GM19463 (cell line): ENCODE data around the gene WDR20.

Source experiments
- ATAC-seq: cut with Tn5 transposase; IDR thresholded peaks from one replicate; pipeline ENCODE4 v1.9.1; 2021; ENCODE audit warnings: mild to moderate bottlenecking, moderate library complexity; ENCODE audit not compliant: unreplicated experiment

WDR20 gene

GRCh38 chr14:102215071-102215470, 75.4 kb downstream of the WDR20 start:
- no peak for ATAC-seq

GRCh38 chr14:102215576-102216250, 76.0 kb downstream of the WDR20 start:
- ATAC-seq: no peak

GRCh38 chr14:102217399-102217798, 77.7 kb downstream of the WDR20 start:
- ATAC-seq: no peak

- ATAC-seq: no peak
Measured at GRCh38 chr14:102217987-102218421, 78.3 kb downstream of the WDR20 start.

GRCh38 chr14:102218688-102219087, 79.0 kb downstream of the WDR20 start:
- ATAC-seq: no peak

GRCh38 chr14:102219316-102219715, 79.6 kb downstream of the WDR20 start:
- ATAC-seq: no peak

GRCh38 chr14:102220031-102220430, 80.3 kb downstream of the WDR20 start:
- peak; percentile 94 for ATAC-seq

- no peak for ATAC-seq
Measured at GRCh38 chr14:102221026-102221425, 81.3 kb downstream of the WDR20 start.

- ATAC-seq: no peak
Measured at GRCh38 chr14:102222009-102222575, 82.4 kb downstream of the WDR20 start.

- ATAC-seq: no peak
Measured at GRCh38 chr14:102222751-102223150, 83.1 kb downstream of the WDR20 start.

- no peak for ATAC-seq
Measured at GRCh38 chr14:102223682-102224081, 84.0 kb downstream of the WDR20 start.

- ATAC-seq: no peak
Measured at GRCh38 chr14:102225386-102225785, 85.7 kb downstream of the WDR20 start.

GRCh38 chr14:102225936-102226335, 86.2 kb downstream of the WDR20 start:
- ATAC-seq: no peak

- no peak for ATAC-seq
Measured at GRCh38 chr14:102226356-102227125, 86.8 kb downstream of the WDR20 start.

- no peak for ATAC-seq
Measured at GRCh38 chr14:102227184-102227964, 87.7 kb downstream of the WDR20 start.

- ATAC-seq: no peak
Measured at GRCh38 chr14:102229071-102229738, 89.5 kb downstream of the WDR20 start.

GRCh38 chr14:102229739-102230092, 90.0 kb downstream of the WDR20 start:
- no peak for ATAC-seq

- ATAC-seq: no peak
Measured at GRCh38 chr14:102230481-102231210, 90.9 kb downstream of the WDR20 start.

- ATAC-seq: no peak
Measured at GRCh38 chr14:102231476-102232347, 92.0 kb downstream of the WDR20 start.
